ENCODE measurements around the gene WASF3. TPM values are rescaled to one million over a fixed set of nuclear protein-coding genes. Genes with fewer than 3 reads are reported as not detected.

The WASF3 gene
- total RNA-seq, 1 experiment from 2014 or later: 2.6 TPM

GRCh38 chr13:26602783-26603182 is 45.3 kb downstream of the WASF3 start:
- no peaks in the 10 kb centered on the region for H3K36me3 ChIP-seq (ENCODE audit: low read depth, low read length)
- intact Hi-C loops (cut with micrococcal nuclease): no loop called here
- H3K9me3 ChIP-seq (ENCODE audit: low read length): no peaks in the 10 kb centered on the region
- DNase-seq: no peak
- no peaks in the 10 kb centered on the region for H3K9me2 ChIP-seq (replicated peaks; ENCODE audit: low read length)
- no peak overlapping the region for H3K4me3 ChIP-seq (ENCODE audit: low read length)
- ATAC-seq: no peak
- BruUV-seq (replicated peaks): no TSS peak
- H3K4me2 ChIP-seq (ENCODE audit: low read length): no peak overlapping the region
- H3K27me3 ChIP-seq (ENCODE audit: low read length): no peaks in the 10 kb centered on the region
- H3K9ac ChIP-seq (ENCODE audit: low read length): no peak overlapping the region
- no peaks in the 10 kb centered on the region for H4K20me1 ChIP-seq (ENCODE audit: low read length)
- no peak overlapping the region for H3K27ac ChIP-seq (ENCODE audit: low read length)
- H3K4me1 ChIP-seq (ENCODE audit: insufficient read depth, low read length): no peaks in the 10 kb centered on the region
- ChIA-PET CTCF (no interaction called here), POLR2A (ENCODE audit: unreplicated experiment) (no interaction called here)
- no peaks in the 10 kb centered on the region for H3F3A ChIP-seq (ENCODE audit: low read length, unreplicated experiment)
- no peak overlapping the region for H2AFZ ChIP-seq (ENCODE audit: low read length)
- TF ChIP-seq EZH2 (IDR thresholded peaks at IDR 0.05; ENCODE audit: low read length, unreplicated experiment) (no peak), CTCF (conservative IDR thresholded peaks at IDR 0.05; ENCODE audit: low read depth, low read length) (no peak), EZH2phosphoT487 (IDR thresholded peaks at IDR 0.05; ENCODE audit: borderline replicate concordance, low read length) (no peak)
- H3K79me2 ChIP-seq (ENCODE audit: low read length): no peaks in the 10 kb centered on the region

GRCh38 chr13:26604784-26605545 is 47.5 kb downstream of the WASF3 start:
- Histone ChIP-seq H3K9ac (ENCODE audit: low read length) (no peak overlapping the region), H3K9me2 (replicated peaks; ENCODE audit: low read length) (no peaks in the 10 kb centered on the region), H4K20me1 (ENCODE audit: low read length) (no peaks in the 10 kb centered on the region), H3K36me3 (ENCODE audit: low read depth, low read length) (no peaks in the 10 kb centered on the region), H3K27me3 (ENCODE audit: low read length) (no peaks in the 10 kb centered on the region), H3F3A (ENCODE audit: low read length, unreplicated experiment) (no peaks in the 10 kb centered on the region), H3K9me3 (ENCODE audit: low read length) (no peaks in the 10 kb centered on the region), H2AFZ (ENCODE audit: low read length) (no peak overlapping the region), H3K4me1 (ENCODE audit: insufficient read depth, low read length) (no peaks in the 10 kb centered on the region), H3K4me2 (ENCODE audit: low read length) (no peak overlapping the region), H3K4me3 (ENCODE audit: low read length) (no peak overlapping the region), H3K27ac (ENCODE audit: low read length) (no peak overlapping the region), H3K79me2 (ENCODE audit: low read length) (no peaks in the 10 kb centered on the region)
- intact Hi-C loops (cut with micrococcal nuclease): loop anchor here (5.0 kb wide), 1 partner anchor 423 kb away; no protein-coding TSS in a partner anchor
- POLR2A ChIA-PET (ENCODE audit: unreplicated experiment): no interaction called here
- TF ChIP-seq CTCF (conservative IDR thresholded peaks at IDR 0.05; ENCODE audit: low read depth, low read length): no peak
- no peak for TF ChIP-seq EZH2 (IDR thresholded peaks at IDR 0.05; ENCODE audit: low read length, unreplicated experiment)
- TF ChIP-seq EZH2phosphoT487 (IDR thresholded peaks at IDR 0.05; ENCODE audit: borderline replicate concordance, low read length): no peak
- CTCF ChIA-PET: interaction anchor here (0.7 to 1.1 kb wide), 2 partner anchors 33 to 420 kb away, joined by 3 to 10 read pairs; no protein-coding TSS in a partner anchor
- BruUV-seq (replicated peaks): no TSS peak
- ATAC-seq (no peak), DNase-seq (no peak)

- ATAC-seq: peak; percentile 73
- H3K9me2 ChIP-seq (replicated peaks; ENCODE audit: low read length): no peaks in the 10 kb centered on the region
- no peaks in the 10 kb centered on the region for H4K20me1 ChIP-seq (ENCODE audit: low read length)
- no TSS peak for BruUV-seq (replicated peaks)
- no peak overlapping the region for H3K4me3 ChIP-seq (ENCODE audit: low read length)
- CTCF ChIA-PET: interaction anchor here (1.1 kb wide), 1 partner anchor 421 kb away, joined by 10 read pairs; no protein-coding TSS in a partner anchor
- POLR2A ChIA-PET (ENCODE audit: unreplicated experiment): interaction anchor here (0.6 kb wide), 1 partner anchor 56 kb away, joined by 8 read pairs; no protein-coding TSS in a partner anchor
- TF ChIP-seq EZH2 (IDR thresholded peaks at IDR 0.05; ENCODE audit: low read length, unreplicated experiment) (no peak), CTCF (conservative IDR thresholded peaks at IDR 0.05; ENCODE audit: low read depth, low read length) (peak; percentile 50), EZH2phosphoT487 (IDR thresholded peaks at IDR 0.05; ENCODE audit: borderline replicate concordance, low read length) (no peak)
- no peak overlapping the region for H3K27ac ChIP-seq (ENCODE audit: low read length)
- no peaks in the 10 kb centered on the region for H3K9me3 ChIP-seq (ENCODE audit: low read length)
- no peak overlapping the region for H2AFZ ChIP-seq (ENCODE audit: low read length)
- no peaks in the 10 kb centered on the region for H3F3A ChIP-seq (ENCODE audit: low read length, unreplicated experiment)
- H3K4me2 ChIP-seq (ENCODE audit: low read length): no peak overlapping the region
- no peaks in the 10 kb centered on the region for H3K79me2 ChIP-seq (ENCODE audit: low read length)
- peak; percentile 22 for DNase-seq
- intact Hi-C loops (cut with micrococcal nuclease): loop anchor here (5.0 kb wide), 1 partner anchor 424 kb away; no protein-coding TSS in a partner anchor
- no peak overlapping the region for H3K9ac ChIP-seq (ENCODE audit: low read length)
- H3K27me3 ChIP-seq (ENCODE audit: low read length): no peaks in the 10 kb centered on the region
- no peaks in the 10 kb centered on the region for H3K36me3 ChIP-seq (ENCODE audit: low read depth, low read length)
- no peaks in the 10 kb centered on the region for H3K4me1 ChIP-seq (ENCODE audit: insufficient read depth, low read length)
Measured at GRCh38 chr13:26605845-26606244, 48.4 kb downstream of the WASF3 start.

Data from PC-3 (cell line).